ENCODE results near the gene THRB.

- TF ChIP-seq CTCF (IDR thresholded peaks at IDR 0.05) (no peak), POLR2A (IDR thresholded peaks at IDR 0.05) (no peak)
These were observed 4.5 kb downstream of the THRB start for GRCh38 chr3:24490151-24490550.

Data from vagina (tissue), 2 donors.